Measurements from ENCODE around the gene RTN4R.
"Not testable (repeated sequence)": the region's sequence is repeated elsewhere in the genome, so short reads cannot be mapped to it uniquely, and the experiment has no call there.

The RTN4R gene

GRCh38 chr22:20268279-20269012, at the start of gene RTN4R:
RTN4R (minus strand) TSS chr22:20268318; CDS start chr22:20268092, 226 bp downstream.
- no peak for DNase-seq

- DNase-seq: not testable (repeated sequence)
Observed at GRCh38 chr22:20317402-20318042, 49.4 kb upstream of the RTN4R start.

DNA sequence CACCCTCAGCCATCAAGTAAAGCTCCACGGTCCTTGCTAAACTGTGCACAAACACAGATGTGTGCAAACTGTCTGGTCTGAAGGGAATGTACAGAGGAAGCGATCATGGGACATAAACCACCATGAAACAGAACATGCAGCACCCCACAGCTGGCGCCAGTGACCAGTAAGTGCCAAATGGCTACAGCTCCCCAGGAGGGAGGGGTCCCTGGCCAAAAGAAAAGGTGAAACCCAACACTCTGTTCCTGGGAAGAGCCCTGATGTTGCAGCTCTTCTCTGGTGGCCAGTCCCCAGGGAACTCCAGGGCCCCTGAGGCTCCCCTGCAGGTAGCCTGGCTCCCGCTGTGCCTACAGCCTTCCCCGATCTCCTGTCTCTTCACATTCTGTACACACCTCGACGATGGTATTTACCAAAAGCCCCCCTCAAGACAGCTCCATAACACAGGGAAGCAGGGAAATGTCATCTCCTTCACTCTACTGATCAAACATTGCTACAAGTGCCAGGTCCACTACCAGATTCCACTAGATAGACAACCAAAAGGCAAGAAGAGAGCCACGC, 48.8 kb upstream of the RTN4R start:
- no peak for DNase-seq

DNA sequence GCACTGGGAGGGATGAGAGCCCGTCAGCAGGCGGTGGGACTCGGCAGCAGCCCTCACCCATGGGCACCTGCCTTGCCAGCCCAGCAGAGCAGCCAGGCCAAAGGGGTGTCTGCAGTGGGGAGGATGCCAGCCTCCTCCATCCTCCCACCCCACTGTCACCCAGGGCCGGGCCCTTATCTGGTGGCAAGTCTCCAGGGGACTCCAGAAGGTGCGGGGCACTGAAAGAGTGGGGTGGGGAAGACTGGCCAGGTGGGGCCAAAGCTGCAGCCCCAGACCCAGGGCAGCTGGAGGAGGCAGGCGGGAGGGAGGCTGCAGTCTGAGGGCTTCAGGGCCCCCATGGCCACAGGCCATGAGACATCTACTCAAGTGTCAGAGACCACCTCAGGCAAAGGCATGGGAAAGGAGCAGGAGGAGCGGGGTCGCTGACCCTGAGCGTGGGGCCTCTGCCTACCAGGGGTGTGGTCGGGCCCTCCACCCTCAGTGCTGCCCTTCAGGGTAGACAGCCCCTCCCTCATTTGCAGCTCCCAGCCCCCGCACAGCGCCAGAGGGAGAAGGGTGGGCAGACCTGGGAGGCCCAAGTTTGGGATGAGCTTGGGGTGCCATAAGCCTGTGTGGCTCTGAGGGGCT, 48.2 kb upstream of the RTN4R start:
- DNase-seq: no peak

GRCh38 chr22:20315337-20316216, 47.5 kb upstream of the RTN4R start:
- DNase-seq: no peak

GRCh38 chr22:20314741-20315336, 46.7 kb upstream of the RTN4R start:
- DNase-seq: not testable (repeated sequence)

DNA sequence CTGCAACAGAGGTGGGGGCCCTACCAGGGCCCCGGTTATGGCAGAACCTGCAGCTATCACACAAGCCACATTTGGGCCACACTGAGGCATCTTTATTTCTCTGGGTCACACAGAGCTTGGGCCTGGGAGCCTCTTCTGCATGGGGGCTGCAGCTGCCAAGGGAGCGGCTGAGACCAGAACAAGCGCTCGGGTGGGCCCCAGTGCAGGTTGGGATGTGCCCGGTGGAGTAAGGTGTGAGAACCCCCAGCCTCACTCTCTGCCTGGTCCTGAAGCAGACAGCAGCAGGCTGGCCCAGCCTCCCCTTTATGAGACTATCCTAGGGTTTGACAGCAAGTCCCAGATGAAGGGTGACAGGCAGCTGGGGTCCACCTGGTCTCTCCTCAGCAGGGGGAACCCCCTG, 46.1 kb upstream of the RTN4R start:
- DNase-seq: not testable (repeated sequence)

GRCh38 chr22:20313306-20314077, 45.4 kb upstream of the RTN4R start:
- DNase-seq: not testable (repeated sequence)

DNA sequence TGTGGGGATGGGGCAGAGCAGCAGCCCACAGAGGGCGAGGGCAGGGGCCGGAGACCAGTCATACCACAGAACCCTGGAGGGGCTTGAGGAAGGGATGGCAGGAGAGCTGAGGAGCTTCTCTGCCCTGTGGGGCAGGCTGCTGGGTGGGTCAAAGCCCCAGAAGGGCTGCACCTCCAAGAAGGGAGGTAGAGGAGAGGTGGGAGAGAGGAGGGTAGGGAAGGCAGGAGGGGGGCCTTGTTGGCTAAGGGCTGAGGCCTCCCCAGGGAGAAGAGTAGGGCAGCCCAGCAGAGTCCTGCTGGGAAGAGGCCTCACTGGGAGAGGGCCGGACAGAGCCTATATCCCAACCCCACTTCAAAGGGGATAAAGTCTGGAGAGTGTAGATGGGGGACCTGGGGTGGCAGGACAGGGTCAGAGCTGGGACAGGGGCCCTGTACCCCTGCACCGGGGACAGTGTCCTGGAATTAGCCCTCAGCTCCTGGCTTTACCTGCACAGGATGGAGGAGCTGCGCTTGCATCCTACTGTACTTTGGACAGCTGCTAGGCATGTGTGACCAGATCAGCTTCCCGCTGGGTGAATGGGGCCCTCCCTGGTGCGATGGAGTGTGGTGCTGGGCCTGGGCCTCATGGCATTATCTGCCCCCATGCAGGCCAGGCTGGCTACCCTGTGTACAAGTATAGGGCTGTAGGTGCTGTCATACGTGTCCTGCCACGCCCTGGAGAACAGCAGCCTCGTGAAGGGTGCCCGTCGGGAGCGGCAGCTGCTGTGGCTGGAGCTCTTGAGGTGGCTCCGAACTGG, 44.5 kb upstream of the RTN4R start:
- DNase-seq: no peak

GRCh38 chr22:20311249-20312062, 43.3 kb upstream of the RTN4R start:
- DNase-seq: not testable (repeated sequence)

DNA sequence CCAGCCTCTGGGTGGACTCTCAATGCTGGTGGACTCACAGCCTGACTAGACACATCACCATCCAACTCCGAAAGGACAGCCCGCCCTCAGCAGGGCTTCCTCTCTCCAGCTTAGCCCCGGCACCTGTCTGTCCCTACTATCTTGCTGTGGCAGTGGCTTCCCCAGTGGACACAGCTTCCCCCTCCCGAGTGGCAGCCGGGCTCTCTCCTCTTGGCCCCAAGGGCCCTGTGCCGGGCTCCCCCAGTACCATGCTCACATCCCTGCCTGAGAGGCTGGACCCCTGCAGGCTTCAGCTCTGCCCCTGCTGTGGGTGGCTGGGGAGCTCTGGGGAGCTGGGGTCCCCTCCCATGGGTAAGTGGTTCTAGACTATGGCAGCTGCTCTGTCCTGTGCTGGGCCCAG, 42.7 kb upstream of the RTN4R start:
- DNase-seq: not testable (repeated sequence)

- DNase-seq: not testable (repeated sequence)
Observed at GRCh38 chr22:20310180-20310579, 42.1 kb upstream of the RTN4R start.

- DNase-seq: not testable (repeated sequence)
Observed at GRCh38 chr22:20308806-20309650, 40.9 kb upstream of the RTN4R start.

- DNase-seq: not testable (repeated sequence)
Observed at GRCh38 chr22:20307448-20308447, 39.6 kb upstream of the RTN4R start.

- not testable (repeated sequence) for DNase-seq
Observed at GRCh38 chr22:20306646-20307447, 38.7 kb upstream of the RTN4R start.

- no peak for DNase-seq
Observed at GRCh38 chr22:20305894-20306645, 38.0 kb upstream of the RTN4R start.

All from DMS 273 treated with DMSO at 0.1 percent for 48 hours (cell line).